CD4-positive, alpha-beta T cell treated with Interferon gamma for 1 hour (primary cell): Measurements from ENCODE around the gene HES2.
"Not testable (repeated sequence)": the region's sequence is repeated elsewhere in the genome, so short reads cannot be mapped to it uniquely, and the experiment has no call there.

Source experiments
- DNase-seq: peaks from one replicate; pipeline ENCODE4 v3.0.0-alpha.2; 2020

HES2 gene

GRCh38 chr1:6419804-6420453 is at the start of gene HES2:
HES2 (minus strand) TSS chr1:6419919; CDS start chr1:6419820, 99 bp downstream.
- no peak for DNase-seq

GRCh38 chr1:6468729-6469461 is 49.2 kb upstream of the HES2 start:
- no peak for DNase-seq

DNA sequence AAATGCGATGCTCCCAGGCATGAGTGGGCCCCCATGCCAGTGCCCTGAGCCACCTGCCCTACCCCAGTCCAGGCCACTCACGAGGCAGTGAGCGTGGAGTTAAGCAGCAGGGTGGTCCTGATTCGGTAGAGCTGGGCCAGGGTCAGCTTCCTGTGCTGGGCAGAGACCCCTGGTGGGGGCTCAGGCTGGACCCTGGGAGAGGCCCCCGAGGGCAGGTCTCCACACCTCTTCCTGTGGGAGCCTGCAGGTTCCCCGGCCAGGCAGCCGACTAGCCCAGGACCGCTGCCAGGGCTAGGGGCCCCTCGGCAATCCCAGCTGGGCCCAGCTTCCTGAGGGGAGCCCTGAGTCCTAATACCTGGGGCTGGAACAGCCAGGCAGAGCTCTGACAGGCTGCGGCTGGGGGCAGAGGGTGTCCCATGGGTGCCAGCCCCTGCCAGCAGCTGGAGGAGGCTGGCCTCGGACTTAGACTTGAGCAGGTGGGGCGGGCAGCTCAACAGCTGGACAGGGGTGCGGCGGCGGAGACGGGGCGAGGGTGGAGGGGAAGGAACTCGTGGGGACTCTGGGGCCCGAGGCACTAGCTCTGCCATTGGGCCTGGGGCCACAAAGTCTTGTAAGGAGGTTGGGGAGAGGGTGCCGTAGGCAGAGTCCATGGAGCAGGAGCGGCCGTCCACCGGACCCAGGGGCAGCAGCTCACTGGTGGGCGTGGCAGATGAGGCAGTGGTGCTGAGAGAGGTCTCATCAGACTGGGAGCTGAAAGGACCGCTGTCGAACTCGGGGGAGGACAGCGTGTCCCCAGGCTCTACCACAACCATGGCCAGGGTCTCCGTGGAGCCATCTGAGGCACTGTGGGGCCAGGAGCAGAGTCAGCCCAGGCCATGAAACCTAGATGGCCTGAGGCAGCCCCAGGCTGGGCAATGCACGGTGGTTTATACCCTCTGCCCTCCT is 48.3 kb upstream of the HES2 start:
- no peak for DNase-seq

DNA sequence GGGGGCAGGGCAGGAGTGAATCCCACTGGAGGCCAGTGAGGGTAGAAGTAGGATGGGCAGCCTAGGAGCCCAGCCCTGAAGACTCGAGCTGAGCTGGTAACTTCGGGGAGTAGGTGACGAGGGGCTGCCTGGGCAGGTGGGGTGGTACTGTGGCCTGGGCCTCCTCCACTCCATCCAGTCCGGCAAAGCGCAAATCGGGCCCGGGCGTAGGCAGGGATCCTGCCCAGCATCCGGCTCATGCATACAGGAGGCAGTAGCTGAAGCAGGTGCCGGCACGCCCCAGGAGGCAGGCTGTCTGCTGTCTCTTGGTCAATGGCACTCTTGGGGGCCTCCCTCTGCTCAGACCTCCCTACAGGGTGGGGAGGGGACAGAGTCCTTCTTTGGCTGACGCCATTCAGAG is 47.5 kb upstream of the HES2 start:
- no peak for DNase-seq

DNA sequence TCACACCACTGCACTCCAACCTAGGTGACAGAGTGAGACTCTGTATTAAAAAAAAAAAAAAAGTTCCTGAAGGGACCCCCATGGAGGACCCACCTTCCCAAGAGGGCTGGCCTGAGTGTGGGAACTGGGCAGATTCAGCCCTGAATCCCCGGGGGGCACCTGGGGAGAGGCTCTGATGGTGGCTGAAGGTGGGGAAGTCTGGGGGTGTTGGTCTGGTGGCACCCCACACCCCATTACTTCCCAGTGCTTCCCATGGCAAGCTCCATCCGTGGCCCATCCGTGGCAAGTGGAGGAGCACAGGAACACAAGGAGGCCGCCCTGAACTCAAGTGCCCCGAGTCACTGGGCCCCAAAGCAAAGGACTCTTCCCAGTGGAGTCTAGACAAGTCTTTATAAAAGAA is 47.0 kb upstream of the HES2 start:
- no peak for DNase-seq

DNA sequence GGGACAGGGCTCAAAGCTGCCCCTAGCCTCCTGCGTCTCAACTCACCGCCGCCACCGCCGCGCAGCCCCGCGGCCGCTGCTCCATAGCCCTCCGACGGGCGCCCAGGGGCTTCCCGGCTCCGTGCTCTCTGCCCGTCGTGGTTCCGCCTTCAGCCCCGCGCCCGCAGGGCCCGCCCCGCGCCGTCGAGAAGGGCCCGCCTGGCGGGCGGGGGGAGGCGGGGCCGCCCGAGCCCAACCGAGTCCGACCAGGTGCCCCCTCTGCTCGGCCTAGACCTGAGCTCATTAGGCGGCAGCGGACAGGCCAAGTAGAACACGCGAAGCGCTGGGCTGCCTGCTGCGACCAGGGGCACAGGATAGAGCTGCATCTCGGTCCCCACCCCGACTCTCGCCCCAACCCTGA is 46.3 kb upstream of the HES2 start, which contains the start of gene TNFRSF25:
Gene TNFRSF25 (minus strand): TSS at position 151 of the 400 bp plus-strand sequence. CDS start 66 bp downstream, at position 85.
- DNase-seq, result peak; percentile 62

DNA sequence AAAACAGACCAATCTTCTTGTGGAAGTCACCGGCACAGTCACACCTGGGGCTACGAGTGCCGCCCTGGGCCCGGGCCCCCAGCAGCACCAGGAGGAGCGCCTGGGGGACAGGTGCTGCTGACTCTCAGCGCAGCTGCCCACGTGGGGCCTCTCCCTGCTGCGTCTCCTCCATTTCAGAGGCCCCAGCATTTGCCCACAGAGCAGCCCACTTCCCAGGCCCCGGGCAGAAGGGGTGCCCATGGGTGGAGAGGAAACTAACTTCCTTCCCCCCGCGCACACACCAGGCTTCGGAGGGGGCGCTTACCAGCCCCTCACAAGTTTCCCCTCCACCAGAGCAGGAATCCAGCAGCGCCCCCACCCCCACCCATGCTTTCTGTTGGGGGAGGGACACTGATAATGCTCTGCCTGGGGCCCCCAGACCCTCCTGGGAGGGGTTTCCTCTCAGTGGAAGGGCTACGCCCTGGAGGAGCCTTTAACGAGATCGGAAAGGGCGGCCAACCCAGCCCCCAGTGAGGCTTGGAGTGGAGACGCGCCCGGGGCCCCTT is 45.8 kb upstream of the HES2 start:
- DNase-seq, result peak; percentile 25

GRCh38 chr1:6464915-6465314 is 45.2 kb upstream of the HES2 start:
- DNase-seq, result no peak

GRCh38 chr1:6464514-6464836 is 44.8 kb upstream of the HES2 start:
- peak; percentile 16 for DNase-seq

- no peak for DNase-seq
Measured at GRCh38 chr1:6463120-6463412, 43.3 kb upstream of the HES2 start.

DNA sequence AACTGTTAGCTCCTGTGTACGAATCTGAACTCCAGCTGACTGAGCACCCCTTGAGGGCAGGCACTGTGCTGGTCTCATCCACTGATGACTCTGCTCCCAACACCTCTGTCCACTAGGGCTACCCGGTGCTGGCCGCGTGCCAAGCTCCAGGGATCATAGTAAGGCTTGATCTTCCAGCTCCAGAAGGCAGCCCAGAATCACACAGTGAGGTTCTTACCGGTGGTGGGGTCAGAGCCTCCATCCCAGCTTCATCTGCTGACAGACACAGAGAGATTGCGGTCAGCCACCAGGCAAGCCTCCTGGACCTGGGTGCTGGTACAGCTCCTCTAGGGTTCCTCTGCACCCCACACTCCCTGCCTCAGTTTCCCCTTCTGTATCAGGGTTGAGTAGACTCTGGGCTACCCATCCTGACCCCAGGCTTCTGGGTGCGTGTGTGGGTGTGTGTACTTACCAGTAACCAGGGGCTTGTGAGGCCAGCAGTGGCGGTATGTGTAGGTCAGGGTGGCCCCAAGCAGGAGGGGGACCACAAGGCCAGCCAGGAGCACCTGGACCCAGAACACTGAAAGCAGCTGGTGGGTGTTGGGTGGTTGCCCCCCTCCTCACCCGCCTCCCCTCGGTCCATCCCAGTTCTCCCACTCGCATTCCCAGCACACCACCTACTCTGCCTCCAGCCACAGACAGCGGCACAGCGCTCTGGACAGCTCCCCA is 42.8 kb upstream of the HES2 start:
- DNase-seq, result no peak

DNA sequence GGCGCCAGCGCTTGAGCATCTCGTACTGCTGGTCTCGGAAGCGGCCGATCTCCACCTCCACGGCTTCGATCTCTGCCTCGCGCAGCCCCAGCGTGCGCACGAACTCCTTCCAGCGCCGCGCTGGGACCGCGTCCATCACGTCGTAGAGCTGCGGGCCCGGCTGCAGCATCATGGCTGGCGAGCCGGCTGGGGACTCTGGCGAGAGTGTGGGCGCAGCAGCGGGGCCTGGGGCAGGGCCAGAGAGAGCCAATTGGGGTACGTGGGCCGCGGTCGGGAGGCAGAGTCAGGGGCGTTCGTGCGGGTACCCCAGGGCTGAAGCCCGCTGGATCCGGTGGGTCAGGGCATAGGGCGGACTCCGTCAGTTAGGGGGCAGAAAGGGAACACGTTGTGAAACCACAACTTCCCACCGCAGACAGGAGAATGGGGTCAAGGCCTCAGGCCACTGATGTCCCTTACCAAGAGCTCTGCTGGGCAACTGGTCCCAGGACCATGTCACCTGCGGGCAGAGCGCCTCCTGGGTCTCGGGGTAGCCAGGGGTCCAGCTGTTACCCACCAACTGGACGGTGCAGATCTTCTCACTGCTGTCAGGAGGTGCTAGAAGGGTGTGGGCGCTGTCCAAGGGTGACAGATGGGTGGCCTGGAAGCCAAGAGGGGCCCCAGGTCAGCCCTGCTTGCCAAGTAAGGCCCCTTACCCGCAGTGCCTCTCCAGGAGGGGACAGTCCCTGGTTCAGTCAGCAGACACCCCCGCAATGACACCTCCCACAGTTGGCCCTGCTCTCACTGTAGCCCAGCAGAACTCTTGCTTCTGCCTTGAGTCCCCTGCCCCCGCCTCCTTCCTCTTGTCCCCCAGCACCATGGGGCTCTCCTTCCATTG is 42.1 kb upstream of the HES2 start:
- DNase-seq, result no peak

DNA sequence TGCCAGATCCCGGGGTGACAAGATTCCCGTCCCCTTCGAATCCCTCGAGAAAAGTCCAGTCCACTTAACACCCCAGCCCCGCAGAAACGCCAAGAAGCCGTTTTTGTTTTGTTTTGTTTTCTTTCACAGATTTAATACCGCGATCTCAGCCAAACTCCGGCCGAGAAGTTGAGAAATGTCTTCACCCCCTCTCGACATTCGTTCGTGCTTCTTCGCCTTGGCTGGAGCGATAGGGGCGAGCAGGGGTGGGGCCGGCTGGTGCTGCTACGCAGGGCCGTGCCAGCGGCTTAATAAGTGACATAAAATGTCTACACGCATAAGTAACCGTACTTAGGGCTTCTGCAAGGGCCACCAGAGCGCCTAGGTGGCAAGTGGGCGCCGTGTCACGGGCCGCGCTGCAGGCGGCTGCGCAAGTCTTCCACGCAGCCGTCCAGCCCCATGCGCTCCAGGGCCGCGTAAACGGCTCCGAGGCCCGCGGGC is 41.4 kb upstream of the HES2 start:
- no peak for DNase-seq

GRCh38 chr1:6460301-6461050 is 40.8 kb upstream of the HES2 start:
- DNase-seq, result peak; percentile 89

DNA sequence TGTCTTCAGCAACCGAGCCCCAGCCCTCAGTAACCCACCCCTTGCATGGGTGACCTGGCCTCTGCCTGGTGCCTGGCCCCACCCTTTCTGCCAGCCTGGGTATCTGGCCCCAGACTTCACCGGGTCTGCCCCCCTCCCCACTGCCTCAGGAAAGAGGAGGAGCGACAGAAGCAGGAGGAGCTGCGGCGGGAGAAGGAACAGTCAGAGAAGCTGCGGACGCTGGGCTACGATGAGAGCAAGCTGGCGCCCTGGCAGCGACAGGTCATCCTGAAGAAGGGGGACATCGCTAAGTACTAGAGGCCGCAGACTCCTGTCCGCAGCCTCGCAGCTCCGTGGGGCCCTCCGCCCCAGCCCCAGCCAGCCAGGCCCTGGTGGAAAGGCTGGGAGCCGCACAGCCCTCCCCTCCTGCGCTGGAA is 40.1 kb upstream of the HES2 start:
- peak; percentile 61 for DNase-seq

DNA sequence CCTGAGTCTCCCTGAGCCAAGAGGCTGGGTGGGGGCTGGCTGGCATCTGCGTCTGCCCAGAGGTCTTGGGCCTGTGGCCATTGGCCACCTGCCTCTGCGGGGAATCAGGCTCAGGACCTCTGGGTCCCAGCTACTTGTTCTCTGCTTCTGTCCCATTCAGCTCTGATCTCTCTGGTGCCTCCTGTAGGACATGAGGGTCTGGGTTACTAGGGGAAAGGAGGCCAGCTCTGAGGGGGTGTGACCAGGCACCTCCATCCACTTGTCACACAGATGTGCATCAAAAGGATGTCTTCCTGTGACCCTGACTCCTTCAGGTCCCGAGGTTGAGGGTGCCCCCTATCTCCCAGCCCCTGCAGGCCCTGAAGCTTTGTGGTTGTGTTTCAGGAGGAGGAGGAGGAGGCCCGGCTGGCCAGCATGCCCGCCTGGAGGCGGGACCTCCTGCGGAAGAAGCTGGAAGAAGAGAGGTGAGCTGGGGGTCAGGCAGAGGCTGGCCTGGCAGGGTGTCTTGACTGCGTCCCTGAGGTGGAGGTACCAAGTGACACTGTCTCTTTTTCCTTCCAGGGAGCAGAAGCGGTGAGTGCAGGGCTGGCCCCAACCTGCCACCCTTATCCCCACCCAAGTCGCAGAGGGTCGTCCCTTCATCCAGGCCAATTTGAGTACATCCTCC is 37.2 kb upstream of the HES2 start:
- DNase-seq, result no peak

GRCh38 chr1:6455752-6456520 is 36.2 kb upstream of the HES2 start:
- not testable (repeated sequence) for DNase-seq

DNA sequence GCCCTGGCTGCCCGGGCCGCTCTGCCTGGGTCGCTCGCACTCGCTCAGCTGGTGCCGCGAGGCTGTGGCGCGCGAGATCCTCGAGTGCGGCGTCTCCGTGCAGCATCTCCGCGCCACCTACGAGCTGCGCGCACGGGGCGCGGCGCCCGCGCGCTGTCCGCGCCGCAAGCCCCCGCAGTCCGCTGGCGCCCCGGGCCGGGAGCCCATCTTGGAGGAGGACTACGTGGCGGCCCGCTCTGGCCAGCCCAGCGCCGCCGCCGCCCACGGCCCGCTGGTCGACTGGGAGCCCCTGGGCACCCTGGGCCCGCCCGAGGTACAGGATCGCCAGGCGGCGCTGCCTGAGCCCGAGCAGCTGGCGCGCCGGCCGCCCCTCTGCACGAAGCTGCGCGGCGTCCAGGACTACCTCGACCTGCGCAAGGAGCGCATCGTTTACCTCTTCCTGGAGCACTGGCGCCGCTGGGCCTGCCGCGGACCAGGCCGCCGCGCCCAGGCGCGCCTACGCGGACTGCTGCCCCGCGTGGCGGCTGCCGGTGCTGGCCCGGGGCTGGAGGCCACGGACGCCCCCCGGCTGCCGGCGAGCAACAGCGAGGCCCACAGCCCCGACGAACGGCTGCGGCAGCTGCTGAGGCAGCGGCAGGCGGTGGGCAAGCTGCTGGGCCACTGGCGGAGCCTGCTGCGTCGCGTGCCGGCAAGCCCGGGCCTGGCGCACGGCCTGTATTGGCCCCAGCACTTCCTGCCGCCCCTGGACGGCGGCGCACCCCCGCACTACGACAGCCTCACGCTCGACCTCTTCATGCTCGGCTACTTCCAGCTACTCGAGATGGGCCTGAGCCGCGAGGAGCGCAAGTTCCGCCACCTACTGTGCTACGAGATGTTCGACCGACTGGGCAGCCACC is 35.4 kb upstream of the HES2 start:
- DNase-seq, result peak; percentile 11
